Subcutaneous abdominal adipose tissue (tissue), 5 donors: Measurements from ENCODE around the gene PPWD1.

ENCODE experiments used
- H3K27ac ChIP-seq: one replicate; pipeline ENCODE4 v1.7.0; 2013; ENCODE audit warnings: low read depth, mild to moderate bottlenecking, inconsistent platforms, low read length, moderate library complexity
- H3K27me3 ChIP-seq, 5 donors: one replicate each; pipeline ENCODE4 v1.7.0; 2013; ENCODE audit warnings: low read length in 5 of 5, inconsistent platforms in 1 of 5; ENCODE audit not compliant: control insufficient read depth in 5 of 5, insufficient read depth in 4 of 5
- H3K36me3 ChIP-seq, 5 donors: one replicate each; pipeline ENCODE4 v1.7.0; 2013; ENCODE audit warnings: low read length in 5 of 5; ENCODE audit not compliant: control insufficient read depth in 5 of 5, insufficient read depth in 5 of 5
- H3K4me1 ChIP-seq, 5 donors: one replicate each; pipeline ENCODE4 v1.7.0; 2013; ENCODE audit warnings: low read length in 5 of 5, mild to moderate bottlenecking in 3 of 5, moderate library complexity in 1 of 5; ENCODE audit not compliant: control insufficient read depth in 5 of 5, insufficient read depth in 5 of 5
- H3K4me3 ChIP-seq, 5 donors: one replicate each; pipeline ENCODE4 v1.7.0; 2013; ENCODE audit warnings: low read length in 5 of 5, low read depth in 1 of 5
- H3K9ac ChIP-seq, 5 donors: one replicate each; pipeline ENCODE4 v1.7.0; 2013; ENCODE audit warnings: low read length in 5 of 5, mild to moderate bottlenecking in 4 of 5, moderate library complexity in 3 of 5
- H3K9me3 ChIP-seq, 5 donors: one replicate each; pipeline ENCODE4 v1.7.0; 2013; ENCODE audit warnings: low read length in 5 of 5; ENCODE audit not compliant: control insufficient read depth in 5 of 5
- donor health status: healthy.
- donor health status: healthy.
- donor health status: healthy.
- donor health status: healthy.
- donor health status: healthy.

Gene PPWD1

GRCh38 chr5:65562731-65563701, at the start of gene PPWD1, which contains the start of gene CENPK:
Gene PPWD1, plus strand, starts transcription at chr5:65563296. Its CDS starts 15 bp downstream, at chr5:65563311.
Gene CENPK, minus strand, starts transcription at chr5:65563168. Its CDS starts 8,261 bp downstream, at chr5:65554907.
- Histone ChIP-seq H3K9me3 (no peaks in the 10 kb centered on the region), H3K27me3 (no peaks in the 10 kb centered on the region), H3K4me3 (peak within 1 kb of the TSS; percentile 97 to 100 (median 100)), H3K4me1 (peaks cover 3 to 33% (median 25%) of the 10 kb centered on the region in 5 donors), H3K27ac (peak within 1 kb of the TSS; percentile 95), H3K9ac (peak within 1 kb of the TSS; percentile 96 to 99 (median 99)), H3K36me3 (peaks cover 3 to 9% (median 3%) of the 10 kb centered on the region in 5 donors)

- no peak overlapping the region for H3K4me3 ChIP-seq
- H3K4me1 ChIP-seq = no peaks in the 10 kb centered on the region
- no peaks in the 10 kb centered on the region for H3K27me3 ChIP-seq
- no peaks in the 10 kb centered on the region for H3K9me3 ChIP-seq
- no peaks in the 10 kb centered on the region for H3K36me3 ChIP-seq
- H3K27ac ChIP-seq = no peak overlapping the region
- H3K9ac ChIP-seq = no peak overlapping the region
These were observed 37.4 kb upstream of the PPWD1 start for GRCh38 chr5:65525726-65526125.

- Histone ChIP-seq H3K9ac (no peak overlapping the region), H3K4me3 (no peak overlapping the region), H3K36me3 (no peaks in the 10 kb centered on the region), H3K9me3 (no peaks in the 10 kb centered on the region), H3K27ac (no peak overlapping the region), H3K27me3 (no peaks in the 10 kb centered on the region), H3K4me1 (no peaks in the 10 kb centered on the region)
These were observed 32.2 kb upstream of the PPWD1 start for GRCh38 chr5:65530904-65531303.

DNA sequence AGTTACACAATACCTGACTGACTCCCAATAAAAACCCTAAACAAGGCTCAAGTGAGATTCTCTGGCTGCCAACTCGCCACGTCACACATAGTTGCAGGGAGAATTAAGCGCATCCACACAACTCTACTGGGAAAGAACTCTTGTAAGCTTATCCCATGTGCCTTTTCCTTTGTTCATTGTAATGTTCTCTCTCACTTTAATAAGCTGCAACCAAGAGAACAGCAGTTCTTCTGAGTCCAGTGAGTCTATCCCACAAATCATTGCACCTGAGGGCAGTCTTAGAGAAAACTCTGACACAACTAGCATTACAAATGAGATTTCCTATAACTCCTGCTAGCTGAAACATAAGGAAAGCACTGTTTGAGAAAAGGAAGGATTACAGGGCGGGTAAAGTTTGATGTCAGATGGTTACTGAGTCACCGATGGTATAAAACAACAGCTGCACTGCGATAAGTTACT, 27.5 kb upstream of the PPWD1 start:
- H3K9ac ChIP-seq = no peak overlapping the region
- H3K9me3 ChIP-seq = no peaks in the 10 kb centered on the region
- H3K4me3 ChIP-seq = no peak overlapping the region
- H3K36me3 ChIP-seq = no peaks in the 10 kb centered on the region
- H3K27me3 ChIP-seq = no peaks in the 10 kb centered on the region
- no peaks in the 10 kb centered on the region for H3K4me1 ChIP-seq
- no peak overlapping the region for H3K27ac ChIP-seq

GRCh38 chr5:65539827-65540226, 23.3 kb upstream of the PPWD1 start:
- H3K4me3 ChIP-seq = no peak overlapping the region
- H3K27ac ChIP-seq = no peak overlapping the region
- H3K27me3 ChIP-seq = no peaks in the 10 kb centered on the region

DNA sequence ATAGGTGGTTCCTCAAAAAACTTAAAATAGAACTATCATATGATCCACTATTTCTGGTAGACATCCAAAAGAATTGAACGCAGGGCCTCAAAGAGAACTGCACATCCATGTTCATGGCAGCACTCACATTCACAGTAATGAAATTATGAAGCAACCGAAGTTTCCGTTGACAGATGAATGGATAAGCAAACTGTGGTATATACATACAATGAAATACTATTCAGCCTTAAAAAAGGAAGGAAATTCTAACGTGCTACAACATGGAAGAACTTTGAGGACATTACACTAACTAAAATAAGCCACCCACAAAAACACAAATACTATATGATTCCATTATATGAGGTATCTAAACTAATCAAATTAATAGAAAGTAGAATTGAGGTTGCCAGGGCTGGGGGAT, 18.6 kb upstream of the PPWD1 start:
- Histone ChIP-seq H3K4me3 (no peak overlapping the region), H3K9me3 (no peaks in the 10 kb centered on the region), H3K27me3 (no peaks in the 10 kb centered on the region), H3K4me1 (no peaks in the 10 kb centered on the region), H3K36me3 (no peaks in the 10 kb centered on the region), H3K27ac (no peak overlapping the region), H3K9ac (no peak overlapping the region)

More at GRCh38 chr5:65539827-65540226, 23.3 kb upstream of the PPWD1 start:
- H3K9ac ChIP-seq = no peak overlapping the region
- no peaks in the 10 kb centered on the region for H3K9me3 ChIP-seq
- no peaks in the 10 kb centered on the region for H3K36me3 ChIP-seq
- H3K4me1 ChIP-seq = no peaks in the 10 kb centered on the region

GRCh38 chr5:65546141-65546540, 17.0 kb upstream of the PPWD1 start:
- Histone ChIP-seq H3K27me3 (no peaks in the 10 kb centered on the region), H3K27ac (no peak overlapping the region), H3K36me3 (no peaks in the 10 kb centered on the region), H3K4me3 (no peak overlapping the region), H3K4me1 (no peaks in the 10 kb centered on the region), H3K9ac (no peak overlapping the region), H3K9me3 (no peaks in the 10 kb centered on the region)

DNA sequence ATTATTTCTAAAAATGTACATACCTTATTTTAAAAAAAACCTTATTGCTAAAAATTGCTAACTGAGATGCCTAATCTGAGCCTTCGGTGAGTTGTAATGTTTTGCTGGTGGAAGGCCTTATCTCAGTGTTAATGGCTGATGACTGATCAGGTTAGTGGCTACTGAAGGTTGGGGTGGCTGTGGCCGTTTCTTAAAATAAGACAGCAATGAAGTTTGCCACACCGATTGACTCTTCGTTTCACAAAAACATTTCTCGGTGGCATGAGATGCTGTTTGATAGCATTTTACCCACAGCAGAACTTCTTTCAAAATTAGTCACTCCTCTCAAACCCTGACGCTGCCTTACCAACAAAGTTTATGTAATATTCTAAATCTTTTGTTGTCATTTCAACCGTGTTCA, 14.8 kb upstream of the PPWD1 start:
- Histone ChIP-seq H3K9me3 (no peaks in the 10 kb centered on the region), H3K27ac (no peak overlapping the region), H3K27me3 (no peaks in the 10 kb centered on the region), H3K4me3 (no peak overlapping the region), H3K4me1 (no peaks in the 10 kb centered on the region), H3K9ac (no peak overlapping the region), H3K36me3 (no peaks in the 10 kb centered on the region)

GRCh38 chr5:65553941-65554340, 9.2 kb upstream of the PPWD1 start:
- H3K9ac ChIP-seq = no peak overlapping the region
- H3K27me3 ChIP-seq = no peaks in the 10 kb centered on the region
- no peaks in the 10 kb centered on the region for H3K36me3 ChIP-seq
- H3K4me1 ChIP-seq = no peaks in the 10 kb centered on the region
- no peak overlapping the region for H3K4me3 ChIP-seq
- no peak overlapping the region for H3K27ac ChIP-seq
- H3K9me3 ChIP-seq = no peaks in the 10 kb centered on the region

GRCh38 chr5:65555287-65555686, 7.8 kb upstream of the PPWD1 start:
- no peak overlapping the region for H3K27ac ChIP-seq
- H3K4me3 ChIP-seq = no peak overlapping the region
- H3K4me1 ChIP-seq = no peaks in the 10 kb centered on the region
- no peaks in the 10 kb centered on the region for H3K9me3 ChIP-seq
- no peaks in the 10 kb centered on the region for H3K36me3 ChIP-seq
- H3K27me3 ChIP-seq = no peaks in the 10 kb centered on the region
- no peak overlapping the region for H3K9ac ChIP-seq
